AG09319 (cell line): ENCODE measurements around the gene LDB2.

Source experiments
- DNase-seq: peaks from one replicate; pipeline ENCODE4 v3.0.0-alpha.2; 2010; ENCODE audit warnings: low read depth; ENCODE audit errors: extremely low read depth
- TF ChIP-seq, protein P1 (sequence below): IDR thresholded peaks from 2 replicates; pipeline ENCODE4 v1.5.1; 2011; ENCODE audit warnings: low read depth, mild to moderate bottlenecking, inconsistent platforms, low read length, moderate library complexity

The LDB2 gene

DNA sequence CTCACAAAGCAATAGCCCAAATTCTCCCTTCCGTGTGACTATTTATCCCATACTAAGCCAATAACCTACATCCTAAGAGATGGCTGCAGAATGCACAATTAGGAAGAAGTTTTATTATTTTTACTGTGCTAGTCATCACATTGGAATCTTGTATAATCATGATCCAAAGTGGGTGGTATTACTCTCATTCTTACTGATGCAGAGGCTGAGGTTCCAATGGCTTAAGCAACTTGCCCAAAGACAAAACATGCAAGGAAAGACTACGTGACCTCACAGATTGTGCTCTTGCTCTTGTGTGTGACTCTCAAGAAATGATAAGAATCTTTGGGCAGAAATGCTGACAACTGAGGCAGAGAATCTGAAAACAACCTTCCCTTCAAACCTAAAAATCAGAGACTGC, 212.2 kb downstream of the LDB2 start:
- TF ChIP-seq, protein P1, sequence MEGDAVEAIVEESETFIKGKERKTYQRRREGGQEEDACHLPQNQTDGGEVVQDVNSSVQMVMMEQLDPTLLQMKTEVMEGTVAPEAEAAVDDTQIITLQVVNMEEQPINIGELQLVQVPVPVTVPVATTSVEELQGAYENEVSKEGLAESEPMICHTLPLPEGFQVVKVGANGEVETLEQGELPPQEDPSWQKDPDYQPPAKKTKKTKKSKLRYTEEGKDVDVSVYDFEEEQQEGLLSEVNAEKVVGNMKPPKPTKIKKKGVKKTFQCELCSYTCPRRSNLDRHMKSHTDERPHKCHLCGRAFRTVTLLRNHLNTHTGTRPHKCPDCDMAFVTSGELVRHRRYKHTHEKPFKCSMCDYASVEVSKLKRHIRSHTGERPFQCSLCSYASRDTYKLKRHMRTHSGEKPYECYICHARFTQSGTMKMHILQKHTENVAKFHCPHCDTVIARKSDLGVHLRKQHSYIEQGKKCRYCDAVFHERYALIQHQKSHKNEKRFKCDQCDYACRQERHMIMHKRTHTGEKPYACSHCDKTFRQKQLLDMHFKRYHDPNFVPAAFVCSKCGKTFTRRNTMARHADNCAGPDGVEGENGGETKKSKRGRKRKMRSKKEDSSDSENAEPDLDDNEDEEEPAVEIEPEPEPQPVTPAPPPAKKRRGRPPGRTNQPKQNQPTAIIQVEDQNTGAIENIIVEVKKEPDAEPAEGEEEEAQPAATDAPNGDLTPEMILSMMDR, result no peak
- peak; percentile 71 for DNase-seq

- TF ChIP-seq, protein P1, result no peak
- DNase-seq, result no peak
Observed at GRCh38 chr4:16685536-16685935, 212.9 kb downstream of the LDB2 start.

DNA sequence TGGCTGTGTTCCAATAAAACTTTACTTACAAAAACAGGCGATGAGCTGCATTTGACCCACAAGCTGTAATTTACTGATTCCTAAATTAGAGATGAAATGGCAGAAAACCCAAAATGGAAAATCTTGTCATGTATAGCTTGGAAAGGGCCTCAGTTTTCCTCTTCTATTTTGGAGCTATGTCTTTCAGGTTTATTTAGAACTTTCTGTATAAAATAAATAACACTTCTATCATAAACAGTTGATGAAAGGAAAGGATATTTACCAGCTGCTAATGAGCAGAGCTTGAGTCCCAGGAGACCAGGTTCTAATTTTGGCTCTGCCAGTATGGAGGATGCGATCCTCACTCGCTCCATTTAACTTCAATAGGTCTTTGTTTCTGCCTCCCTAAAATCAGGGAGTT, 213.5 kb downstream of the LDB2 start:
- no peak for DNase-seq
- TF ChIP-seq, protein P1, result no peak

DNA sequence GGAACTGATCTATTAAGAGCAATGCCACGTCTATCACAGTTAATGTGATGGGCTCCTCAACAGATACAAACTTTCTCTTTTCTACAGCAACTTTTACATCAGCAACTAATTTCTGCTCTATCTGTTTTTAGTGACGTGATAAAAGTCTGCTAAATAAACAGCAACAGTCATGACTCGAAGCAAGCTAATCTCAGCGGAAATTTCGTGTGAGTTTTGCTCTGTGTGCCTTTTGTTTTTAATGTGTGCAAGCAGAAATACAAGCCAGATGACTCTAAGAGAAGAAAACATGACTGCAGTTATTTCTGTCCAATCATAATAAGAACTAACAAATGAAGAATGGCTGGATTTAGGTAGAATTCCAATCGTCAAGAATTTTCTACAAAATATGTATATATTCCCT, 214.3 kb downstream of the LDB2 start:
- peak; percentile 56 for DNase-seq
- TF ChIP-seq, protein P1, result no peak

DNA sequence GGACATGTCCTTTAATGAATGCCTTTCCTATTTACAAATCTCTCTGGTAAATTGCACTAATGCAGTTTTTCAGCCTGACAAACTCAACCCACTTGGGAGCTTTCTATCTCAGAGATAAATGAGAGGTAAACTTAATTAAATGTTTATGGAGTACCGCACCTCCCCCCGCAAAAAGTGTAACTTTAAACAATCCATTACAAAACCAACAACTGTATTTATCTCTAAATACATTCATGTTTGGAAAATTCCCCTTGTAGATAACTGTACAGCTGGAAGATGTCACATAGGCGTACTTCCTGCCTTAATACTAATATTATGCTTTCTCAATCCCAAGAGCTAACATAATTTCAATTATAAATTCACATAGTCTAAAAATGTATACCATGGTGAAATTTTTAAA, 215.5 kb downstream of the LDB2 start:
- TF ChIP-seq, protein P1, result no peak

DNA sequence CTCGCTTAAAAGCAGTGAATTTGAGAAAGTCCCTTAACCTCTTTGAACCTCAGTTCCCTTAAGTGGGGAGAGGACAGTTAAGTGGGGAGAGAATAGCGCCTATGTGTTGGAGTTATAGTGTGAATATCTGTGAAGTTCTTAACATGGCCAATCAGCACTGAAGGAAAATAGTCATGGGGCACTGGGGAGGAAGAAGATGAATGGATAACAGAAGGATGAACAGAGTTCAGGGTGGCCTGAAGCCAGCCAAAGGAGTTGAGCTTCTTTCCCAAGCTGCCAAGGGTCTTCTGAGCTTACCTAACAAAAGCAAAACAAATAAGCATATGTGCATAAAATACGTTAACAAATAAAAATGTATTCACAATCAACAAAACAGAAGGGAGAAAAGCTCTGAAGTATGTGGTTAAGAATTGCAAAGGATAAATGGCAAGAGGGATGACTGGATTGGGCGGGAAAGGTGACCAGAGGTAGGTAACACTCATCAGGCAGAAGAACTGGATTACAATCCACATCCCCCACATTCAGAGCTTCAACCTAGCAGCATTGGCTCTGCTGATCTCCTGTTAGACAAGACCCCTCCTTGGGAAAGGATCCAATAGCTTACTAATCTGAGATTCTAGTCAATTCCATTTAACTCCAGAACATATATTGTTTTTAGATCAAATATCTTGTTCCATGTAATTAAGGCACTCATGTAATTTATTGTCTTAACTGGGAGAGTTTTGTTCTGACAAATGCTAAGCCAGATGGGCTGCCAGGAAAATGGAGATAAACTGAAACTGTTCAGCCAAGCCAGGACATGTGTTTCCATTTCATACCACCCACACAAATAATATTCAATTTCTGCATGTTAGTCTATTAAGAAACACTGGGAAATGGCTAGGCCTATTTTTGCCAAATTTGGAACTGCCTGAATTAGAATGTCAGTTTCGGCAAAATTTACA, 221.2 kb downstream of the LDB2 start:
- peak; percentile 57 for DNase-seq
- TF ChIP-seq, protein P1, result no peak

More for the DNA sequence above, 215.5 kb downstream of the LDB2 start:
- no peak for DNase-seq

GRCh38 chr4:16676230-16676770, 222.1 kb downstream of the LDB2 start:
- DNase-seq, result no peak
- TF ChIP-seq, protein P1, result no peak
